GM21528 (cell line): ENCODE results near the gene SPAG5.

ENCODE experiments used
- ATAC-seq: cut with Tn5 transposase; IDR thresholded peaks from one replicate; pipeline ENCODE4 v1.9.1; 2021; ENCODE audit warnings: mild to moderate bottlenecking, moderate library complexity; ENCODE audit not compliant: unreplicated experiment, low FRiP score

SPAG5 gene

DNA sequence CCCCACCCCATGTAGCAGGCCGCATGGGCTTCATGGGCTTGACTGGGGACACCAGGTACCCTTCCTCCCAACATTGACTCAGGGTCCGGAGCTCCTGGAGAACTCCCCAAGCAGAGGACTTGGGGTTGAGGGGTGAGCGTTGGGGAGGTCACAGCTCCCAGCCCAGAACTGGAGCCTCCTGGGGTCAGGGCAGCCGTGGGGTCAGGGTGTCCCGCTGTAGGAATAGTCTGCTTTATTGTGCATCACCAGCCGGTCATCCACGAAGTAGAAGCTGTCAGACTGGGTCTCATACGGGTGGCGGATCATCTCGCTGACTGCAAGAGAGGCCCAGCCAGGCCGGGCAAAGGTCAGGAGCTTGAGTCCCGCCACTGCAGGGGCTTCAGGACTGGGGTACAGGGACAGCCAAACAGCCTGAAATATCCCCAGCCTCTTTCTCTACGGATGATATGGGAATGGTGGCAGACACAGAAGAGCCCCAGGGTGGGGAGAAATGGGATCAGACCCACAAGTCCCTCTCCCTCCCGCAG, 51.7 kb downstream of the SPAG5 start:
- no peak for ATAC-seq

DNA sequence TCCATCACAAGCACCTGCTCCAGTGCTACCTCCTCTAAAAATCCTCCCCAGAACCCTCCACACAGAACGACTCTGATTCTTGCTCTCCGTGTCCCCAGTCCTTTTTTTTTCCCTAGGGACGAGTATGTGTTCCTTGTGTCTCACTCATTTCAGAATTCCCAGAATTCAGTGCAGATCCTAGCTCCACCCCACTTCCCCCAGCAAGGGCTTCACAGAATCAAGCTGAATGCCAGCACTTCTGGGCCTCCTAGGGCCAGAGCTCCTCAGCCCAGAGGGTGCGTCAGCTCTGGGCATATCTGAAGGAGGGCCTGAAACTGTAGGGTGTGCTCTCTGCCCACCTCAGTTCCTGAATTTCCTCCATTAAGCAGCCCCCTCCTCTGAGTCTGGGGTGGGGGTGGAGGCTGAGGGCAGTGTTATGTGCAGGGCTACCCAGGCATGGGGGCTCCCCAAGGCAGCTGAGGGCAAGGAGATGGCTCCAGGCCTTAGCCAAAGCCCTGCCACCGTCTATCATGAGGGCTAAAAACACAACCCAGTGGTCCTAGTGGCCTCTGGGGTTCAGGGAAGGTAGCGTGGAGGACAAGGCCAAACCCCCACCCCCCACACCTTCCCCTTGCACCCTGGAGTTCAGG, 52.9 kb downstream of the SPAG5 start:
- no peak for ATAC-seq

DNA sequence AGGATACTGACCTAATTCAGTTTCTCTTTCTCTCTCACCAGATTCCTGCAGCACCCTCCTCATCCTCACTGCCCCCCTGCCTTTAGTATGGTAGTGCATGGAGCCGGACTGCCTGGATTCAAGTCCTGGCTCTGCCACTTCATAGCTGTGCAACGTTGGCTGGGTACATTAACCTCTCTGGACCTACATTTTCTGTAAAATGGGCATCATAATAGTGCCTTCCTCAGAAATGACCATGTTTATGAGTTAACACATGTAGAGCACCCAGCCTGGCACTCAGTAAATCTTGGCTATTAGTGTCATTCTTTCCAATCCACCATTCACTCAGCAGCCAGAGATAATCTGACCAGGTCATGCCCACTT, 53.7 kb downstream of the SPAG5 start:
- ATAC-seq = no peak

DNA sequence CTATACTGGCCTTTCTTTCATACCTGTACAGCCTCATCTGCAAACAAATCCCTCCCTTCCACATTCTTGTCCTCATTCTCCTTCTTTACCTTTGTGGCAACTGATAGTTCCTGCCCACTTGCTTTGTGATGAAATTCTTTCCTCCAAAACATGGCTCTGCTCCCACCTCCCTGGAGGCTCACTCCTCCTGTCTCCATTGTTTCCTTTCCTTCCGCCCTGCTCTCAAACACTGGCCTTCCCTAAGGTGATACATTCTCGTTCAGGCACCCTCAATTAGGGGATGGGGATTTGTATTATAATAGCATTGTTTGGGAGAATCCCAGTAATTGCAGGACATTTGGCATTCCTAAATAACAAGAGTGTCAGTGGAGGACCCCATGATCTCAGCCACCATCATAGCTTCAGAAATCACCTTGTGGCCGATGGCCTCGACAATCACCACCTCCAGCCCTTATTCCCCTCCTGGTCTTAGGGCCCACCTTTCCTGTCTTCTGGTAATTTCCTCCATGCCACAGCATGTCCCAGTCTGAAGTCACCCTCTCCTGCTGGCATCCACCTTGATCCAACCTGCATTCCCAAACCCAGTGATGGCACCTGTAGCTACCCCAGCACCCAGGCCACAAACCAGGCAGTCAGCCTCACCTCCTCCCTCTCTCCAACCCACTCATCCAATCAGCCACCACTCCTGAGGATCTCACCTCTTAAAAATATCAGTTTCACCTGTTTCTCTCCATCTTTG, 54.3 kb downstream of the SPAG5 start:
- no peak for ATAC-seq

DNA sequence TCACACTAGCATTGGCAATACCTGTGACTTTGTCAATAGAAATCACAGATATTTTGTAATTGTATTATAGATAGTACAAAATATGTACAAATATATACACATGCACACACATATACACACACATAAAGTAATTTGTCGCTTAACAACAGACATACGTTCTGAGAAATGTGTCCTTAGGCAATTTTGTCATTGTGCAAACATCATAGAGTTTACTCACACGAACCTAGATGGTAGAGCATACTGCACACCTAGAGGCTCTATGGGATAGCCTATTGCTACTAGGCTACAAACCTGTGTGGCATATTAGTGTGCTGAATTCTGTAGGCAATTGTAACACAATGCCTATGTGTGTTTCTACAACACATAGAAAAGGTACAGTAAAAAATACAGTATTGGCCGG, 57.4 kb downstream of the SPAG5 start:
- ATAC-seq = no peak

DNA sequence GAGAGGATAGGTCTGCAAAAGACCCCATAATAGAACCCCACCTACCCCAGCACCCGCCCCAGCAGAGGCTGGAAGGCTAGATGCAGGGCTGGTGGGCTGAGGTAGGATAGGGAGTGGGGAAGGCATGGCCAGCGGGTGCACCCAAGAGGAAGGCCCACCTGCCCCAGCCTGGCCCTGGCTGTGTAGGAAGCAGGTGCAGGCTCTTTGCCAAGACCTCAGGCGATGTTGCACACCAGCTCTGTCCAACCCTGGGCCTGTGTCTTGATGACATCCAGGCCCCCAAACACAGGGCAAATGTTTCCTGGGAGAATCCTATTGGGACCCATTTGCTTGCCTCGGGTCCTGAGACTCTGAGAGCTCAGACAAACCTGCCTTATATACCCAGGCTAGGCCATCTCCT, 58.6 kb downstream of the SPAG5 start:
- no peak for ATAC-seq

DNA sequence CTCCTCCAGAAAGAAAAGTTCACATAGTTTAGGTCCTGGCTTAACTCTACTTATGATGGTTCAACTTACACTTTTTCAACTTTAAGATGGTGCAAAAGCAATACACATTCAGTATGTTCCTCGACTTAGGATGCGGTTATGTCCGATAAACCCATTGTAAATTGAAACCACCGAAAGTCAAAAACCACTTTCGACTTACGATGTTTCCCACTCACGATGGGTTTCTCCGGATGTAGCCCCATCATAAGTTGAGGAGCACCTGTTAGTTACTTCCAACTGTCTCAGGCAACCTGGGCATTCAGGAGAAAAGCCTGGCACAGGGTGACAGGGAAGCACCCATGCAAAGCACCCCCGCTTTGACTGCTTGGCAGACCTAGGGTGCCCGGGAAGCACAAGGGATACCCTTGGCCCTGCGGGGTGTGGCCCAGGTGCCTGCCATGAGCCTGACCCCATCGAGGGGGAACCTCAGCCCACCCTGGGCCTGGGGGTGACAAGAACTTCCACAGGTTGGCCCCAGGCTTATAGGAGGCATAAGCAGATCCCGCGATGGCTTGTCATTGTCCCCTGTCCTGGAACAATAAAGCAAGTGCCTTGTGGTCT, 60.4 kb downstream of the SPAG5 start:
- ATAC-seq = no peak

DNA sequence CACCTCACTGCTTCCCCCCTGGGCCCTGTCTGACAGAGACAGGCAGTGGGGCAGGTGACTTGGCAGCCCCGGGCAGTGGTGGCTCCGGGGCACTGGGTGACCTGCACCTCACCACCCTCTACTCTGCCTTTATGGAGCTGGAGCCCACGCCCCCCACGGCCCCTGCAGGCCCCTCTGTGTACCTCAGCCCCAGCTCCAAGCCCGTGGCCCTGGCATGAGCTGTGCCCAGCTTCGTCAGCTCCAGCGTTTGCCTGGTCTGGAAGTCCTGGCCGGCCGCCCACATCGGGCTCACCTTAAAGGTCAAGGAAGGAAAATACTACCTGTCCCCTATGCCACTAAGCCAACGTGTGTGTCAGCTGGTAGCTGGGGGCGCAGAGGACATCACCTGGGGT, 61.6 kb downstream of the SPAG5 start:
- ATAC-seq = no peak

DNA sequence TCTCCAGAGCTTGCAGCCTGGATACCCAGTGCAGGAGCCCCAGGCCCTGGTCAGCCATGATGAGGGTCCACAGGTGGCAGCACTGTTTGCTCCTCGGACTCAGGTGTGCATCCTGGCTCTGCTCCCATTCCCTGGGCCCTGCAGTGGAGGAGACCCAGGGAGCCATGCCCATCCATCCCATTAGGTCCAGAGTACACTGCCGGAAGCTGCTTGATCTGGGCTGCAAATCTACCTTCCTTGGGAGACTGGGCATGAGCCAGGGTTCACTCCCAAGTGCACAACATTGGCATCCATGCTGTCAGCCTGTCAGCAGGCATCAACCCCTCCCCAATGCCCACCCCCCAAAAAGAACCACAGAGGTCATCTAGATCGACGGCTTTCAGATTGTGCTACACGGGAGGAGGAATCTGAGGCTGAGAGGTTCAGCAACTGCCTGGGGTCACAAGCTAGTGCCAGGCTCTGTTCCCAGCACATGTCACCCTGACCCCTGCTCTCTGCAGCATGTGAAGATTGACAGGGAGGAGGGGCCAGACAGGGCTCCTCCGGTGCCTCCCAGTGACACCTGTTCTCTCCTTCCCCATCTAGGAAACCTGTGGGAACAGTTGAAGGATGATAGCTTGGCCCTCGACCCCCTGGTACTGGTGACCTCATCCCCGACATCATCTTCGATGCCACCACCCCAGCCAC, 62.1 kb downstream of the SPAG5 start:
- ATAC-seq = no peak

DNA sequence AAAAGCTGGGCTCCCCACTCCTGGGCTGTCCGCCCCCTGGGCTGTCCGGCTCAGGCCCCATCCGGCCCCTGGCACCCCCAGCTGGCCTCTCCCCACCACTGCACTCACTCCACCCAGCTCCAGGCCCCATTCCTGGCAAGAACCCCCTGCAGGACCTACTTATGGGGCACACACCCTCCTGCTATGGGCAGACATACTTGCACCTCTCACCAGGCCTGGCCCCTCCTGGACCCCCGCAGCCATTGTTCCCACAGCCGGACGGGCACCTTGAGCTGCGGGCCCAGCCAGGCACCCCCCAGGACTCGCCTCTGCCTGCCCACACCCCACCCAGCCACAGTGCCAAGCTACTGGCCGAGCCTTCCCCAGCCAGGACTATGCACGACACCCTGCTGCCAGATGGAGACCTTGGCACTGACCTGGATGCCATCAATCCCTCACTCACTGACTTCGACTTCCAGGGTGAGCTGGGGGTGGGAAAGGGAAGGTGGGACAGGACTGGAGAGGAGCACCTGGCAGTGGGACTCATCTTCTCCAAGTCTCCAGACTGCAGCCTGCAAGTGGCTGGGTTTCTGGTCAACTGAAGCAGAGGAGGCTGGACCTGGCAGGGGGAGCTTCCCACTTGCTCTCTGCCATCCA, 64.0 kb downstream of the SPAG5 start:
- no peak for ATAC-seq

DNA sequence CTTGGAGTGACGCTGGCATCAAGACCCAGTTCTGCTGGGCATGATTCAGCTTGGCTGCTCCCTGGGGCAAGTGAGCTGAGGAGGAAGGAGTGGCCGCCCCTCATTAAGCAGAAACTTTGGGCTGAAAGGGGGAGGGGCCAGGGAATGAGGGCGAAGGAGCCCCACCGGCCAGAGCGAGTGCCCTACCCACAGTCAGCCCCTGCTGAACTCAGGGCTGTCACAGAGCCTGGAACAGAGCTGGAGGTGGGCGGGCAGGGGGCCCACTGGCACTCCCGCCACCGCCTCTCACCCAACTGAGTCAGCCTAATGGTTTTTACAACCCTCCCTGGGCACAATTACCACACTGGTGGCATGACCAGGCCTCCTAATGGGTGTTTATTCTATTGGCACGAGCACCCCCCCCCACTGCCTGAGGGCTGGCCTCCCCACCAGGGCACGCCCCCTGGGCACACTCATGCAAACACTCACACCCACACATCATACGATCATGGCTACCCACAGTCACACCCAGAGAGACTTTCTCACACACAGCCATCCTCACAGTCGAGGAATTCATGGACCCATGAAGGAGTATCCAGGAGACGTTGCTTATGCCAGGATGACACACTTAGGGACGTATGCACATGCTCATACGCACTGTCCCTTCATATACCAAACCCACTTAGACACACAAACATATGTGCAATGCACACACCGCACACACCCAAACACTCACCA, 65.6 kb downstream of the SPAG5 start:
- ATAC-seq = no peak

DNA sequence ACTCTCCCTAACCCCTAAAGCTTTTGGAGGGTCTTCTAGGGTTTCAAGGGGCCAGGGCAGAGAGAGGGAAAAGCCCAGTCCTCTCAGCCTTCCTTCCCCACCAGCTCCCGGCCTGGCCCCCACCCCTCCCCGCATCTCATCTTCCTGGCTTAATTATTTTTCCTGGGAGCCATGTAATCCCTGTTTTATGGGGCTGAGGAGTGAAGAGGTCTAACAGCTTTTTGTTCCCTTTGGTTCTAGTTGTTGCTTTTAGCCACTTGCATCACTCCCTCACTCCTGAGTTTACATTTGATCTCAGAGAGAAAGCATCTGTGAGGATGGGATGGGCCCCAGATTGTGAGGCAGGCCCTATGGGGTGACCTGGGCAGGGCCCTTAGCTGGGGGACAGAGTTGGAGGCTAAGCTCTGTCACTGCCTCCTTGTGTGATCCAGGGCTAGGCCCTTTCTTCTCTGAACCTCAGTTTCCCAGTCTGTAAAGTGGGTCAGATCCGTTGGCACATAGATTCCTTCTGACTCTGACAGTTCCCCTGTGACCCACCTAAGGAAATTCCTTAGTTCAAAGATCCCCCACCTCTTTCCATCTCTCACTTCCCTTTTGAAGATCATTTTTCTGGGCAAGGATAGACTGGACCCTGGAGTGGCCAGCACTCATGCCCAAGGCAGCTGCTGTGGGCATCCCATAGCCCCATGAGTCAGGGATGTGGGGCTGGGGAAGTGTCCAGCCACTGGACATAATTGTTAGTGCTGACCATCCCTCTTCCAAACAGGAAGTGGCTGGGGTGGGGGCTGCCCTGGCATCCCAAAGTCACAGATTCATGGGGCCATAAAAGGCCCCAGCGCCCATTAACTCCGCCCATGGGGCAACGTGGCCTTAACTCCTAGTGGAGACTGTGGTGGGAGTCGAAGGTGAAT, 66.5 kb downstream of the SPAG5 start:
- no peak for ATAC-seq

DNA sequence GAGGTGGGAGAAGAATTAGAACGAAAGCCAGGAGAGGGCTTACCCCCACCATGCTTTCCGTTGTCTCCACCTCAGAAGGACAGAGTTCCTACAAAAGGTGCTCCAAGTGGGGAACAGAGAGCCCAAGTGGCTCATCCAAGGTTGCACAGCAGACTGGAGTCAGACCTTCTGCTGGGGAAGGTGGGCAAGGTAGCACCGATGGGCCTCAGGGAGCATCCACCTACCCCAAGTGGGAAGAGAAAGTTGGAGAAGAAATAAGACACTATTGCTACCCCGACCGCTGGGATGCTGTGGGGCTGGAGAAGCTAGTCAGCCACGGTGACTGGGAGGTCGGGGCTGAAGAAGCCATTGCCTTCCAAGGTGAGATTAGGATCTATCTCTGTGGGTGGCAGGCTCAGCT, 67.9 kb downstream of the SPAG5 start:
- ATAC-seq = no peak

DNA sequence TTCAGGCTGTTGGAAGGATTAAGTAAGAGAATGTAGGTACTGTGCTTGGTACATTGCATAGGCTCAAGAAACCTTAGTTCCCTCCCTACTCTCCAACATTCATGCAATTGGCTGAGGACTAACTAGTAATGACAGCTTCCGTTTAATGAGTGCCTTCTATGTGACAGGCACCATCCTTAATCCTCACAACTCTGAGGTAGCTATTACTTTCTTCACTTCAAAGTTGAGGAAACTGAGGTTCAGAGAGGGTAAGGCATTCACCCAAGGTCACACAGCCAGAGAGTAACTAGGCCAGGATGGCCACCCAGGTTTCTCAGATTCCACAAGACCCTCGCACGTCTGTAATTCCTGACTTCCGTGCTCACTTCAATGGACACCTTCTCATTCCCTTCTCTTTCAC, 68.6 kb downstream of the SPAG5 start:
- no peak for ATAC-seq

DNA sequence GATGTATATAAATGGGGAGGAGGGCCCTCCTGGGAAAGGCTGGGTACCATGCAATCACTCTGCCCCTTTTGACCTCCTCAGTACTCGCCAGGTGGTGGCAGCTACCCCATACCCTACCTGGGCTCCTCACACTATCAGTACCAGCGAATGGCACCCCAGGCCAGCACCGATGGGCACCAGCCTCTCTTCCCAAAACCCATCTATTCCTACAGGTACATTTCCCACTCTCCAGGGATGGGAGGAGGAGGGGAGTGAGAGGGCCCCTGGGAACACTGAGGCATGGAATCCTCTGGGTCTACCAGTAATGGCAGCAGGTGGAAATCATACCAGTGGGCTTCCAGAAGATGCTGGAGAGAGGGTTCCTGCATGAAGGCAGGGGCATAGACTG, 69.8 kb downstream of the SPAG5 start:
- ATAC-seq = no peak

DNA sequence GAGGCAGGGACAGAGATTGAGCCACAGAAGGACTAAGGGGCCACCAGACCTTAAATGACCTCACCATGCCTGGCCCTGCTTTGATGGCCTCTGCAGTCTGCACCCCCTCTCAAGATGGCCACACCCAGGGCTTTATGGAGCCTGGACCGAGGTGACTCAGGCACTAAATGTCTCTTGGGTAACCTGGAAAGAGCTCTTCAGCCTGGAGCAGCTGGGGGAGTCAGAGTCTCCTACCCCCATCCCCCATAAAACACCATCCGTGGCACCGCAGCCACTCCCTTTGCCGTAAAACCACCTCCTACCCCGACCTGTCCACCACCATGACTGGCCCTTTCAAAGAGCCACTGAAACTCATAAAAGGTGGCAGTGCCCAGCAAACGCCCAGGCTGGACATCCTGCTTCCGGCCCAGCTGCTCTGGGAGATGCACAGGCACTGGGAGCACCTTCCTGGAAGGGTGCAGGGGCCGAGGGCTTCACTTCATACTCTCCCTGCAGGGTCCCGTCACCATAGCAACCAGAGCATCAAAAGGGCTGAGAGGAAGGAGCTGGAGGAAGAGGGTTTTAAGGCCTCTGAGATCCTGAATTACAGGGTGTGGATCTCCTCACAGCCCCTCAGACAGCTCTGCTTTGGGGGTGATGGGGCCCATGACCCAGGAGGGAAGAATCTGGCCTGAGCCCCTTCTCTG, 70.4 kb downstream of the SPAG5 start:
- no peak for ATAC-seq

DNA sequence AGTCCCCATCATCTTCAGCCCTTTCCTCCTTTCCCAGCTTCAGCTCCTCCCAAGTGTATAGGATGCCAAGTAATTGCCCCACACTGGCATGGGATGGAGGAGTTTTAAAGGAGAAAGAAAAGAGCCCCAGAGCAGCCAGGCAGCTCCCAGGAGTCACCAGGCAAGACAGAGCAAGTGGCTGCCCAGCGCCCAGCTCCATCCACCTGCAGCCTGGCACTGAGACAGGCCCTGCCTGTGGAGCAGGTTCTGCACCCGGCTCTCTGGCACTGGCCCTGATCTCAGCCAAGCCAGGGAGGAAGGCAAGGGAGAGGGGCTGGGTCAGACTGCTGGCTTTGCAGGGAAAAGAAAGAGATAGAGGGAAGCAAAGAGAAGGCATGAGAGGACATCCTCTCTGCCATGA, 71.0 kb downstream of the SPAG5 start:
- no peak for ATAC-seq
